Measurements from ENCODE around the gene LMNTD2. TPM values are rescaled to one million over a fixed set of nuclear protein-coding genes. Genes with fewer than 3 reads are reported as not detected.
A peak's percentile ranks its signal among the peaks of the same experiment; 100 is the strongest.

The LMNTD2 gene
- total and polyA plus RNA-seq, 2 of the 13 experiments (the other 11 are each of a cell fraction or from before 2014, with no cell fraction given): 1.1 to 3.1 TPM

GRCh38 chr11:537622-538430 is 22.7 kb downstream of the LMNTD2 start:
- Histone ChIP-seq H3K9ac (ENCODE audit: insufficient read depth, low read depth, low read length) (no peak overlapping the region), H3K27ac (ENCODE audit: extremely low read length, insufficient read depth, low read length) (no peak overlapping the region), H3K27me3 (ENCODE audit: control insufficient read depth in 1 of 2, insufficient read depth in 2 of 2, low read length in 2 of 2) (peaks cover 5 to 20% of the 10 kb centered on the region in 2 experiments; a peak in 4 of 5 replicates), H3K79me2 (ENCODE audit: insufficient read depth, low read length) (peaks cover 4% of the 10 kb centered on the region), H4K20me1 (ENCODE audit: insufficient read depth, low read length) (no peaks in the 10 kb centered on the region; the same call in 1 of the 2 replicates), H3K4me2 (ENCODE audit: low read depth, low read length) (peak overlapping the region; percentile 68), H3K36me3 (replicated peaks in 1 of 2; ENCODE audit: control insufficient read depth in 1 of 2, insufficient read depth in 2 of 2, low read length in 2 of 2) (peaks cover 4 to 9% of the 10 kb centered on the region in 2 experiments; a peak in 3 of 5 replicates), H3K9me3 (ENCODE audit: low read length) (no peaks in the 10 kb centered on the region), H3K4me3 (replicated peaks in 1 of 3; ENCODE audit: insufficient read depth in 1 of 3, low read depth in 2 of 3, low read length in 3 of 3) (peak overlapping the region in 2 of 3 experiments; percentile 14 to 39; a peak in 2 of 6 replicates), H2AFZ (ENCODE audit: low read length) (no peak overlapping the region), H3K4me1 (ENCODE audit: insufficient read depth, low read length) (peaks cover 67% of the 10 kb centered on the region)
- ATAC-seq (no peak), FAIRE-seq (no peak), DNase-seq (ENCODE audit: low spot score) (no peak)
- no TSS peak for BruUV-seq (replicated peaks)
- in situ Hi-C loops (cut with HindIII; ENCODE audit: extremely low pct_ligation_motif_present, low pct_unique_long_range_greater_than_20kb) (no loop called here), intact Hi-C loops (cut with micrococcal nuclease; ENCODE audit: unreplicated experiment) (no loop called here)
- ChIA-PET CTCF (ENCODE audit: low intra/inter-chr PET ratio, low total read pairs) (no interaction called here), POLR2A (interaction anchor here (1.2 kb wide), 1 partner anchor 11 kb away, joined by 3 read pairs; no protein-coding TSS in a partner anchor)
- 56% methylated on average over 4 of the region's 19 CpGs for WGBS (ENCODE audit: low lambda C conversion rate)
- TF ChIP-seq ZNF788 (CRISPR knock-in tag; IDR thresholded peaks at IDR 0.05; ENCODE audit: borderline replicate concordance) (0 out of 2 replicates have a peak, but pooled peaks have one; percentile 35), CSRNP1 (CRISPR knock-in tag; IDR thresholded peaks at IDR 0.05) (no peak), ZBTB39 (CRISPR knock-in tag; IDR thresholded peaks at IDR 0.05) (no peak), ARID4A (CRISPR knock-in tag; IDR thresholded peaks at IDR 0.05; ENCODE audit: borderline replicate concordance) (0 out of 2 replicates have a peak, but pooled peaks have one; percentile 8), NCOA1 (CRISPR knock-in tag; IDR thresholded peaks at IDR 0.05) (peak; percentile 11; the same call in 1 of the 2 replicates), ZNF772 (CRISPR knock-in tag; IDR thresholded peaks at IDR 0.05) (0 out of 2 replicates have a peak, but pooled peaks have one; percentile 55), FOXO1 (CRISPR knock-in tag; IDR thresholded peaks at IDR 0.05) (0 out of 2 replicates have a peak, but pooled peaks have one; percentile 2), HBP1 (CRISPR knock-in tag; IDR thresholded peaks at IDR 0.05; ENCODE audit: low read depth) (0 out of 2 replicates have a peak, but pooled peaks have one; percentile 29), FOXK1 (CRISPR knock-in tag; IDR thresholded peaks at IDR 0.05; ENCODE audit: borderline replicate concordance, low read depth) (0 out of 2 replicates have a peak, but pooled peaks have one; percentile 2), ZNF572 (CRISPR knock-in tag; IDR thresholded peaks at IDR 0.05) (0 out of 2 replicates have a peak, but pooled peaks have one; percentile 4), KDM2A (CRISPR knock-in tag; IDR thresholded peaks at IDR 0.05; ENCODE audit: borderline replicate concordance, low read depth) (peak; percentile 16; the same call in 1 of the 2 replicates)

Measured in HepG2 (cell line).